GM12873 (cell line): ENCODE data around the gene TMEM18.

Experiments used
- CTCF ChIP-seq: IDR thresholded peaks from 2 replicates; pipeline ENCODE4 v1.5.1; 2012; ENCODE audit warnings: low read depth, mild to moderate bottlenecking, moderate library complexity, low read length, control low read depth; ENCODE audit not compliant: insufficient read depth; ENCODE audit errors: missing control alignments

Gene TMEM18

DNA sequence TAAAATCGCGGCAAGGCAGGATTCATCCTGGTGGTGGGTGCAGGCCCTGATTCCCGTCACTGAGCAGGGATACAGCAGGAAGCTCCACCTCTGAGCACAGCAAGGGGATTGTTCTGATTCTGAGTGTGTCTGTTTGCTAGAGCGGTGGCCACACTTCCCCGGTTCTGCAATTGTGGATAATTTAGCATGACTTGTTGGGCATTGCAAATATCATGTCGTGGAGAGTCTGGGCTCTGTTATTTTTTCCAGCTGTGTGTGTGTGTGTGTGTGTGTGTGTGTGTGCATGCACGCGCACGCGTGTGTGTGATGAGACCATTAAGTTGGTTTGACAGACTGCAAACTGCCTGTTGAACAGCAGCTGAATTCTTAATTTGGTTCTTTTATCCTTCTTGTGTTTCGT lies 4.1 kb upstream of the TMEM18 start:
- TF ChIP-seq CTCF = no peak

- no peak for TF ChIP-seq CTCF
These were observed 3.3 kb upstream of the TMEM18 start for GRCh38 chr2:680496-680895.

- no peak for TF ChIP-seq CTCF
These were observed 1.8 kb upstream of the TMEM18 start for GRCh38 chr2:678964-679363.

DNA sequence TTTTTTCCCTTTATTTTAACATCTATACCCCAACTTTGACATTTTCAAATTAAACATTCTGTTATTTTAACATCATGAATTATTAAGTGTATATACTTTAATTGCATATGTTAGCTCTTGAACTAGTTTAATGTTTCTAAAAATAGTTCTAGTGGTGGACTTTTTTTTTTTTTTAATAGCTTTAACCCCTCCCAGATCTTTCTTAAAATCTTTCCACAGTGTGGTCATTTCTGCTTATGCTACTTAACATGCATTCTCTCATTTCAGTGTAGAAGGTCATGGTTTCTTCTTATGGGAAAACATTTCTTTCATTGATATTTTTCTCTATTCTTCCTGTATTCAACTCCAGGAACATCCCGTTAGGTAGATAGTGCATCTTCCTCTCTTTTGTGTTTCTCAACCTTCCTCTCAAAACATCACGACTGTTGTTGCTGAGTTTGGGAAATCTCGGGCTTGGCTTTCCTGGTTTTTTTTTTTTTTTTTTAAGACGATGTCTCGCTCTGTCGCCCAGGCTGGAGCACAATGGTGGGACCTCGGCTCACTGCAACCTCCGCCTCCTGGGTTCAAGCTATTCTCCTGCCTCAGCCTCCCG lies 849 bp upstream of the TMEM18 start:
- no peak for TF ChIP-seq CTCF

DNA sequence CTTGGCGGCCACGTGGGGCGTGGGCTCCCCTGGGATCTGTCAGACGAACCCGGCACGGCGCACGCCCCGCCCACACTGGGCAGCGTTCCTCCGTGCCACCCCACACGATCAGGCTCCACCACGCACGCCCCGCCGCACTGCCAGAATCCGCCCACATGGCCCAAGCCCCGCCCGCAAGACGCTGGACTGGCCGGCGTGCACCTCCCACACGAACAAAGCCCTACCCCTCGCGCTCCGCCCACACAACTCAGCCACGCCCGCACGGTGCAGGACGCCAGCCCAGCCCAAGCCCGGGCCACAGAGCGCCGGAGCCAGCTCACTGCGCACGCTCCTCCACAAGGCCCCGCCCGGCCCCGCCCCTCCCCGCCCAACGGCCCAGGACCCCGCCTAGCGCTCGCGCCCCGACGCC lies 555 bp downstream of the TMEM18 start:
- no peak for TF ChIP-seq CTCF

- TF ChIP-seq CTCF = no peak
These were observed 1.1 kb downstream of the TMEM18 start for GRCh38 chr2:675982-676646.

DNA sequence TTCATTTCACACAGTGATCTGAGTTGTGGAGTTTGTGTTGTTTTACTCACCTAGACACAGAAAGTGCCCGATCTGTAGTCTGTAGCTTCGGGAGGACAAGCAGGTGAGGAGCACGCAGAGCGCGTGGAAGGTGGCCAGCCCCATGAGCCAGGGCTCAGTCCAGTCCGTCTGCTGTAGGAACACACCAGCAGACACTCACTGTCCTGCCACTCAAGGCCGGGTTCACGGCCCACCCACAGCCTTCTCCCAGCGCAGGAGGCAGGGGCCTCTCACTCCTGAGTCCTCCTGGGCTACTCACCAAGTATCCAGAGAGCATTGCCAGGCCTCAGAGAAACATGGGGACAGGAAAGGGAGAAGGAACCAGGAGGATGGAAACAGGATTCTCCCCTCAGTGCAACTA lies 1.7 kb downstream of the TMEM18 start:
- no peak for TF ChIP-seq CTCF
